Tibial nerve (tissue), 4 donors: ENCODE data around the gene CLN3. TPM values are rescaled to one million over a fixed set of nuclear protein-coding genes. Genes with fewer than 3 reads are reported as not detected.

ENCODE experiments used
- DNase-seq, 2 donors: peaks; one replicate each; pipeline ENCODE4 v3.0.0-alpha.2; 2019; ENCODE audit warnings: low spot score in 2 of 2
- H3K27ac ChIP-seq, 4 donors: fragments of 200-600 bp; sonication (generic) in 3 of 4; one replicate each; pipeline ENCODE4 v1.5.1; 2017 to 2019; ENCODE audit warnings: mild to moderate bottlenecking in 1 of 4
- H3K27me3 ChIP-seq, 2 donors: fragments of 200-600 bp; sonication (generic) in 1 of 2; one replicate each; pipeline versions ENCODE4 v1.5.1 to v1.6.0; 2017 to 2019
- H3K36me3 ChIP-seq, 3 donors: fragments of 200-600 bp; sonication (generic); one replicate each; pipeline ENCODE4 v1.5.1; 2018 to 2019
- H3K4me1 ChIP-seq, 4 donors: fragments of 200-600 bp; sonication (generic) in 3 of 4; one replicate each; pipeline ENCODE4 v1.5.1; 2017 to 2019
- H3K4me3 ChIP-seq, 4 donors: fragments of 200-600 bp; sonication (generic) in 3 of 4; one replicate each; pipeline ENCODE4 v1.5.1; 2017 to 2019; ENCODE audit warnings: mild to moderate bottlenecking in 1 of 4, moderate library complexity in 1 of 4
- H3K9me3 ChIP-seq, 4 donors: fragments of 200-600 bp; sonication (generic) in 3 of 4; one replicate each; pipeline ENCODE4 v1.5.1; 2017 to 2019
- EP300 ChIP-seq, 2 donors: sonication (generic); formaldehyde crosslinking; IDR thresholded peaks; one replicate each; pipeline ENCODE4 v1.6.1; 2017; ENCODE audit warnings: antibody characterized with exemption in 2 of 2, mild to moderate bottlenecking in 1 of 2
- POLR2A ChIP-seq, 2 donors: fragments of 450-650 bp; IDR thresholded peaks; one replicate each; pipeline ENCODE4 v1.6.1; 2017; ENCODE audit warnings: antibody characterized with exemption in 2 of 2, mild to moderate bottlenecking in 2 of 2, moderate library complexity in 2 of 2
- WGBS, 2 donors: methylation state at CpG; one replicate each; pipeline ENCODE4 v1.1.5; 2018; 5-methylcytosine and 5-hydroxymethylcytosine counted together
- total RNA-seq, 4 donors: library from RNA; depleted of rRNA; stranded (reverse); fragments of >200 nt; gene quantifications; one replicate each; pipeline ENCODE4 v1.1.0, GENCODE V29; 2016
- TF ChIP-seq, protein P1 (sequence below), 5 experiments: fragments of 200-600 bp in 3 of 5; fragments of 450-650 bp in 2 of 5; sonication (generic) in 3 of 5; IDR thresholded peaks; one replicate each; pipeline ENCODE4 v1.5.1; 2016 to 2019; ENCODE audit warnings: antibody characterized with exemption in 5 of 5, mild to moderate bottlenecking in 3 of 5, moderate library complexity in 2 of 5

CLN3 gene
- total RNA-seq, 4 donors from 2014 or later = 25.8 to 45.1 (median 29.7) TPM

- 79 to 80% methylated on average over 15 of the region's 15 CpGs for WGBS, 2 donors
- no peak overlapping the region for H3K4me3 ChIP-seq
- H3K4me1 ChIP-seq = no peaks in the 10 kb centered on the region
- H3K27me3 ChIP-seq = no peaks in the 10 kb centered on the region
- DNase-seq = no peak
- H3K27ac ChIP-seq = no peak overlapping the region
- TF ChIP-seq, protein P1, sequence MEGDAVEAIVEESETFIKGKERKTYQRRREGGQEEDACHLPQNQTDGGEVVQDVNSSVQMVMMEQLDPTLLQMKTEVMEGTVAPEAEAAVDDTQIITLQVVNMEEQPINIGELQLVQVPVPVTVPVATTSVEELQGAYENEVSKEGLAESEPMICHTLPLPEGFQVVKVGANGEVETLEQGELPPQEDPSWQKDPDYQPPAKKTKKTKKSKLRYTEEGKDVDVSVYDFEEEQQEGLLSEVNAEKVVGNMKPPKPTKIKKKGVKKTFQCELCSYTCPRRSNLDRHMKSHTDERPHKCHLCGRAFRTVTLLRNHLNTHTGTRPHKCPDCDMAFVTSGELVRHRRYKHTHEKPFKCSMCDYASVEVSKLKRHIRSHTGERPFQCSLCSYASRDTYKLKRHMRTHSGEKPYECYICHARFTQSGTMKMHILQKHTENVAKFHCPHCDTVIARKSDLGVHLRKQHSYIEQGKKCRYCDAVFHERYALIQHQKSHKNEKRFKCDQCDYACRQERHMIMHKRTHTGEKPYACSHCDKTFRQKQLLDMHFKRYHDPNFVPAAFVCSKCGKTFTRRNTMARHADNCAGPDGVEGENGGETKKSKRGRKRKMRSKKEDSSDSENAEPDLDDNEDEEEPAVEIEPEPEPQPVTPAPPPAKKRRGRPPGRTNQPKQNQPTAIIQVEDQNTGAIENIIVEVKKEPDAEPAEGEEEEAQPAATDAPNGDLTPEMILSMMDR (IDR thresholded peaks at IDR 0.05) = no peak
- TF ChIP-seq POLR2A (IDR thresholded peaks at IDR 0.05) = no peak
- no peak for TF ChIP-seq EP300 (IDR thresholded peaks at IDR 0.05)
- H3K36me3 ChIP-seq = no peaks in the 10 kb centered on the region
- no peaks in the 10 kb centered on the region for H3K9me3 ChIP-seq
Measured at GRCh38 chr16:28498666-28499381, 7.0 kb upstream of the CLN3 start.

DNA sequence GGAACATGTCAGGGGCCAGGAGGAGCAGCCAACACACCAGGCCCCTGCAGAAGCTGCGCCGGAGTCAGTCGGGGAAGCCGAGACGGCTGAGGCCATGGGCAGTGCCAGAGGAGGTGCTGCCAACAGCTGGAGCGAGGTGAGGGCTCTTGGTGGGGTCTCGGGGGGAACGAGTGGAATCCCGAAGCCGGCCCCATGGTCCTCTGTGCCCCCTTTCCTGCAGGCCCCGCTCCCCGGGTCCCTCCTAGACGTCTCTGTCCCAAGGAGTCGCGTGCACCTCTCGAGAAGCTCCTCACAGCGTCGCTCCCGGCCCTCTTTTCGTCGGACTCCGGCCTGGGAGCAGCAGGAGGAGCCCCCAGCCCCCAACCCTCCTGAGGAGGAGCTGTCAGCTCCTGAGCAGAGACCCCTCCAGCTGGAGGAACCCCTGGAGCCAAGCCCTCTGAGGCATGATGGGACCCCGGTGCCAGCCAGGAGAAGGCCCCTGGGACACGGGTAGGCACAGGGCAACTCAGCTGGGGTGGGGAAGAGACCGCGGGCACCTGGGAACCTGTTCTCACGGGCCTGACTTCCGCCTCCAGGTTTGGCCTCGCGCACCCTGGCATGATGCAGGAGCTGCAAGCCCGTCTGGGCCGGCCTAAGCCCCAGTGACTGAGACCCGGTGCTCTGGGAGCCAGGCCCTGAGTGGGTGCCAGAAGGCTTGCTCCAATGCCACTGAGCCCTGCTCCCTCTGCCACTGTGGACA is 6.2 kb upstream of the CLN3 start:
- Histone ChIP-seq H3K27me3 (no peaks in the 10 kb centered on the region), H3K4me3 (no peak overlapping the region), H3K36me3 (no peaks in the 10 kb centered on the region), H3K27ac (no peak overlapping the region), H3K9me3 (no peaks in the 10 kb centered on the region), H3K4me1 (no peaks in the 10 kb centered on the region)
- TF ChIP-seq EP300 (IDR thresholded peaks at IDR 0.05) (no peak), POLR2A (IDR thresholded peaks at IDR 0.05) (no peak)
- TF ChIP-seq, protein P1 (IDR thresholded peaks at IDR 0.05) = no peak
- no peak for DNase-seq
- WGBS, 2 donors = 77 to 83% methylated on average over 27 to 31 of the region's 33 CpGs

- WGBS, 2 donors = 82 to 84% methylated on average over 9 of the region's 9 CpGs
Measured at GRCh38 chr16:28497386-28497785, 5.5 kb upstream of the CLN3 start.

DNA sequence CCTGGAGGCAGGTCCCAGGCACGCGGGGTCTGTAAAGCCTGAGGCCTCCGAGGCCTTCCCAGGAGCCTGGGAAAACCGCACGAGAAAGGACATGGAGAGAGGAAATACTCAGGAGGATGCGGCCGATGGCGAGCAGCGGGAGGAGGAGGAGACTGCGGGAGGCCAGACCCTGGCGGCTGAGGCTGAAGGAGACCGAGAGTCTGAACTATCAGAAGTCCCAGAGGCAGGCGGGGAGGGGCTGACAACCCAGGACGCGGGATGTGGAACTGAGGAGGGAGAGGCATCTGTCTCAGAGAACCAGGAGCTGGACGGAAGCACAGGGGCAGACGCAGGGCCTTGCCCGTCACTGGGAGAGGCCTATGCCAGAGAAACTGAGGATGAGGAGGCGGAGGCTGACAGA is 5.0 kb upstream of the CLN3 start:
- DNase-seq = no peak
- TF ChIP-seq POLR2A (IDR thresholded peaks at IDR 0.05) = no peak
- TF ChIP-seq, protein P1 (IDR thresholded peaks at IDR 0.05) = no peak
- 63 to 72% methylated on average over 19 of the region's 19 CpGs for WGBS, 2 donors

More at GRCh38 chr16:28497386-28497785, 5.5 kb upstream of the CLN3 start:
- Histone ChIP-seq H3K4me3 (no peak overlapping the region), H3K4me1 (no peaks in the 10 kb centered on the region), H3K9me3 (no peaks in the 10 kb centered on the region), H3K27ac (no peak overlapping the region), H3K36me3 (no peaks in the 10 kb centered on the region), H3K27me3 (no peaks in the 10 kb centered on the region)
- no peak for DNase-seq
- no peak for TF ChIP-seq EP300 (IDR thresholded peaks at IDR 0.05)
- TF ChIP-seq, protein P1 (IDR thresholded peaks at IDR 0.05) = no peak
- TF ChIP-seq POLR2A (IDR thresholded peaks at IDR 0.05) = no peak

More for the DNA sequence above, 5.0 kb upstream of the CLN3 start:
- no peaks in the 10 kb centered on the region for H3K36me3 ChIP-seq
- no peaks in the 10 kb centered on the region for H3K27me3 ChIP-seq
- H3K9me3 ChIP-seq = no peaks in the 10 kb centered on the region
- no peak overlapping the region for H3K4me3 ChIP-seq
- no peak overlapping the region for H3K27ac ChIP-seq
- no peaks in the 10 kb centered on the region for H3K4me1 ChIP-seq
